GM23338 (cell line): ENCODE measurements around the gene AQP4. TPM values are rescaled to one million over a fixed set of nuclear protein-coding genes. Genes with fewer than 3 reads are reported as not detected.

Experiments used
- ATAC-seq: fragments of 200-7000 bp; cut with Tn5 transposase; 3 replicates; pipeline ENCODE4 v1.9.1; 2020
- DNase-seq: peaks from one replicate; pipeline ENCODE4 v3.0.0-alpha.2; 2015; ENCODE audit warnings: low spot score
- H2AFZ ChIP-seq: fragments of 200-600 bp; sonication (generic); 2 replicates; pipeline ENCODE4 v1.8.0; 2016; ENCODE audit warnings: antibody characterized with exemption, mild to moderate bottlenecking, moderate library complexity
- H3F3A ChIP-seq: fragments of 200-600 bp; sonication (generic); replicated peaks from 2 replicates; pipeline ENCODE4 v1.8.0; 2017; ENCODE audit warnings: antibody characterized with exemption, mixed run types, low read depth
- H3K27ac ChIP-seq: fragments of 200-600 bp; sonication (generic); 2 replicates; pipeline ENCODE4 v1.6.1; 2016; ENCODE audit warnings: low read depth
- H3K27me3 ChIP-seq: fragments of 200-600 bp; sonication (generic); 2 replicates; pipeline ENCODE4 v1.8.0; 2016; ENCODE audit warnings: mild to moderate bottlenecking, mixed run types, moderate library complexity; ENCODE audit not compliant: insufficient read depth
- H3K36me3 ChIP-seq: fragments of 200-600 bp; sonication (generic); 2 replicates; pipeline ENCODE4 v1.8.0; 2016; ENCODE audit warnings: mild to moderate bottlenecking; ENCODE audit not compliant: insufficient read depth
- H3K4me1 ChIP-seq: fragments of 200-600 bp; sonication (generic); 2 replicates; pipeline ENCODE4 v1.8.0; 2016; ENCODE audit warnings: mild to moderate bottlenecking, moderate library complexity; ENCODE audit not compliant: insufficient read depth
- H3K4me2 ChIP-seq: fragments of 200-600 bp; sonication (generic); 2 replicates; pipeline ENCODE4 v1.7.1; 2017; ENCODE audit warnings: mixed run types
- H3K4me3 ChIP-seq: fragments of 200-600 bp; sonication (generic); 2 replicates; pipeline ENCODE4 v1.6.1; 2016; ENCODE audit warnings: mixed run types
- H3K79me2 ChIP-seq: fragments of 200-600 bp; sonication (generic); replicated peaks from 2 replicates; pipeline ENCODE4 v1.8.0; 2017; ENCODE audit warnings: mild to moderate bottlenecking; ENCODE audit not compliant: insufficient read depth
- H3K9me2 ChIP-seq: fragments of 200-600 bp; sonication (generic); 2 replicates; pipeline ENCODE4 v1.8.0; 2017; ENCODE audit not compliant: insufficient read depth
- H4K20me1 ChIP-seq: fragments of 200-600 bp; sonication (generic); replicated peaks from 2 replicates; pipeline ENCODE4 v1.8.0; 2017; ENCODE audit warnings: mild to moderate bottlenecking; ENCODE audit not compliant: insufficient read depth
- H3K27ac Mint-ChIP-seq: 2 replicates; pipeline ENCODE4 v1.8.0; 2020; ENCODE audit warnings: inconsistent platforms, mild to moderate bottlenecking, moderate library complexity, mixed read lengths
- H3K27me3 Mint-ChIP-seq: 3 replicates; pipeline ENCODE4 v1.8.0; 2022; ENCODE audit warnings: low read depth, mild to moderate bottlenecking, moderate library complexity, mixed read lengths, inconsistent platforms; ENCODE audit not compliant: insufficient read depth, poor library complexity
- H3K36me3 Mint-ChIP-seq: 3 replicates; pipeline ENCODE4 v1.8.0; 2021; ENCODE audit warnings: low read depth, mild to moderate bottlenecking, inconsistent platforms, moderate library complexity, mixed read lengths
- H3K4me1 Mint-ChIP-seq: 3 replicates; pipeline ENCODE4 v1.8.0; 2020; ENCODE audit warnings: mild to moderate bottlenecking, inconsistent platforms, mixed read lengths
- H3K4me3 Mint-ChIP-seq: 3 replicates; pipeline ENCODE4 v1.8.0; 2021; ENCODE audit warnings: moderate library complexity, mild to moderate bottlenecking, inconsistent platforms, mixed read lengths
- H3K9me3 Mint-ChIP-seq: 3 replicates; pipeline ENCODE4 v1.8.0; 2020; ENCODE audit warnings: moderate library complexity, mild to moderate bottlenecking, inconsistent platforms, mixed read lengths
- EZH2 ChIP-seq: fragments of 200-600 bp; sonication (generic); IDR thresholded peaks from one replicate; pipeline ENCODE4 v1.8.0; 2017; ENCODE audit warnings: antibody characterized with exemption, mild to moderate bottlenecking, low read depth; ENCODE audit not compliant: unreplicated experiment
- EZH2phosphoT487 ChIP-seq: fragments of 200-600 bp; sonication (generic); IDR thresholded peaks from one replicate; pipeline ENCODE4 v1.8.1; 2018; ENCODE audit warnings: antibody characterized with exemption; ENCODE audit not compliant: unreplicated experiment
- JUNB ChIP-seq: IDR thresholded peaks from one replicate; pipeline ENCODE4 v1.6.1; 2016; ENCODE audit warnings: antibody characterized with exemption; ENCODE audit not compliant: unreplicated experiment
- NANOG ChIP-seq: IDR thresholded peaks from 2 replicates; pipeline ENCODE4 v1.6.1; 2016; ENCODE audit warnings: antibody characterized with exemption, borderline replicate concordance
- POLR2AphosphoS5 ChIP-seq: IDR thresholded peaks from 2 replicates; pipeline ENCODE4 v1.6.1; 2016; ENCODE audit warnings: antibody characterized with exemption, low read depth
- STAT1 ChIP-seq: IDR thresholded peaks from one replicate; pipeline ENCODE4 v1.6.1; 2016; ENCODE audit warnings: antibody characterized with exemption; ENCODE audit not compliant: unreplicated experiment
- ZNF114 ChIP-seq: fragments of 250-450 bp; sonication (Bioruptor Pico); IDR thresholded peaks from 2 replicates; pipeline ENCODE4 v1.5.0; 2020; ENCODE audit warnings: mild to moderate bottlenecking, moderate library complexity
- ZNF331 ChIP-seq: fragments of 250-450 bp; sonication (Bioruptor Pico); IDR thresholded peaks from 2 replicates; pipeline ENCODE4 v1.5.0; 2020; ENCODE audit warnings: low read depth, mild to moderate bottlenecking, moderate library complexity
- polyA plus RNA-seq: library from polyadenylated mRNA; unstranded; fragments of >200 nt; fragmentation: Nextera tagmentation; extraction: Ambion mirVana; gene quantifications from 2 replicates; pipeline ENCODE4 v1.2.1, GENCODE V29; 2016
- total RNA-seq: library from RNA; depleted of rRNA; stranded (reverse); fragments of >200 nt; shearing (Covaris generic); gene quantifications from 2 replicates; pipeline ENCODE4 v1.2.3, GENCODE V29; 2014
- TF ChIP-seq, protein P1 (sequence below): IDR thresholded peaks from one replicate; pipeline ENCODE4 v1.6.1; 2018; ENCODE audit warnings: antibody characterized with exemption; ENCODE audit not compliant: unreplicated experiment
- TF ChIP-seq, protein P2 (sequence below): IDR thresholded peaks from 2 replicates; pipeline ENCODE4 v1.6.1; 2016; ENCODE audit warnings: antibody characterized with exemption
- TF ChIP-seq, protein P3 (sequence below), 2 experiments: fragments of 200-600 bp in 1 of 2; sonication (generic) in 1 of 2; conservative IDR thresholded peaks; 2 replicates each; pipeline versions ENCODE4 v1.5.1 to v1.6.1; 2016 to 2017; ENCODE audit warnings: antibody characterized with exemption in 2 of 2, low read depth in 2 of 2, mild to moderate bottlenecking in 2 of 2, moderate library complexity in 1 of 2

The AQP4 gene
- total and polyA plus RNA-seq, 2 experiments from 2014 or later: 1.1 to 3.8 TPM

DNA sequence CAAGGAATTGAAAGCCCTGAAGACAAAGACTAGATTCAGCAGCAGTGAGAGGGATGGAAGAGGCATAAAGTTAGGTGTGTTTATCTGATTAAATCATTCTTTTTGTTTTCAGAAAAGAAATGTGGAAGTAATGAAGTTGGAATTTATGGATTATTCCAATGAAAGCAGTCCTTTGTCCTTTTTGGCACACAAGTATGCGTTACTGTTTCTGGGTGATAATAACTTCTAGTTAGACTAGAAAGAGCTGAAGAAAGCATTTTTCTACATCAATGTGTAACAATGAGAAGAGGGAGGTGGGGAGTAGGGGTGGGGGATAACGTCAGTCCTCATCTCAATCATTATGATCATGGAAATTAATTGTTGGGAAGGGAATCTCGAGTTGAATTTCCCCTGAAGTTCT is 53.0 kb downstream of the AQP4 start (continued):
- TF ChIP-seq, protein P1, sequence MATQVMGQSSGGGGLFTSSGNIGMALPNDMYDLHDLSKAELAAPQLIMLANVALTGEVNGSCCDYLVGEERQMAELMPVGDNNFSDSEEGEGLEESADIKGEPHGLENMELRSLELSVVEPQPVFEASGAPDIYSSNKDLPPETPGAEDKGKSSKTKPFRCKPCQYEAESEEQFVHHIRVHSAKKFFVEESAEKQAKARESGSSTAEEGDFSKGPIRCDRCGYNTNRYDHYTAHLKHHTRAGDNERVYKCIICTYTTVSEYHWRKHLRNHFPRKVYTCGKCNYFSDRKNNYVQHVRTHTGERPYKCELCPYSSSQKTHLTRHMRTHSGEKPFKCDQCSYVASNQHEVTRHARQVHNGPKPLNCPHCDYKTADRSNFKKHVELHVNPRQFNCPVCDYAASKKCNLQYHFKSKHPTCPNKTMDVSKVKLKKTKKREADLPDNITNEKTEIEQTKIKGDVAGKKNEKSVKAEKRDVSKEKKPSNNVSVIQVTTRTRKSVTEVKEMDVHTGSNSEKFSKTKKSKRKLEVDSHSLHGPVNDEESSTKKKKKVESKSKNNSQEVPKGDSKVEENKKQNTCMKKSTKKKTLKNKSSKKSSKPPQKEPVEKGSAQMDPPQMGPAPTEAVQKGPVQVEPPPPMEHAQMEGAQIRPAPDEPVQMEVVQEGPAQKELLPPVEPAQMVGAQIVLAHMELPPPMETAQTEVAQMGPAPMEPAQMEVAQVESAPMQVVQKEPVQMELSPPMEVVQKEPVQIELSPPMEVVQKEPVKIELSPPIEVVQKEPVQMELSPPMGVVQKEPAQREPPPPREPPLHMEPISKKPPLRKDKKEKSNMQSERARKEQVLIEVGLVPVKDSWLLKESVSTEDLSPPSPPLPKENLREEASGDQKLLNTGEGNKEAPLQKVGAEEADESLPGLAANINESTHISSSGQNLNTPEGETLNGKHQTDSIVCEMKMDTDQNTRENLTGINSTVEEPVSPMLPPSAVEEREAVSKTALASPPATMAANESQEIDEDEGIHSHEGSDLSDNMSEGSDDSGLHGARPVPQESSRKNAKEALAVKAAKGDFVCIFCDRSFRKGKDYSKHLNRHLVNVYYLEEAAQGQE: no peak
- TF ChIP-seq, protein P2, sequence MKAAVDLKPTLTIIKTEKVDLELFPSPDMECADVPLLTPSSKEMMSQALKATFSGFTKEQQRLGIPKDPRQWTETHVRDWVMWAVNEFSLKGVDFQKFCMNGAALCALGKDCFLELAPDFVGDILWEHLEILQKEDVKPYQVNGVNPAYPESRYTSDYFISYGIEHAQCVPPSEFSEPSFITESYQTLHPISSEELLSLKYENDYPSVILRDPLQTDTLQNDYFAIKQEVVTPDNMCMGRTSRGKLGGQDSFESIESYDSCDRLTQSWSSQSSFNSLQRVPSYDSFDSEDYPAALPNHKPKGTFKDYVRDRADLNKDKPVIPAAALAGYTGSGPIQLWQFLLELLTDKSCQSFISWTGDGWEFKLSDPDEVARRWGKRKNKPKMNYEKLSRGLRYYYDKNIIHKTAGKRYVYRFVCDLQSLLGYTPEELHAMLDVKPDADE: no peak

DNA sequence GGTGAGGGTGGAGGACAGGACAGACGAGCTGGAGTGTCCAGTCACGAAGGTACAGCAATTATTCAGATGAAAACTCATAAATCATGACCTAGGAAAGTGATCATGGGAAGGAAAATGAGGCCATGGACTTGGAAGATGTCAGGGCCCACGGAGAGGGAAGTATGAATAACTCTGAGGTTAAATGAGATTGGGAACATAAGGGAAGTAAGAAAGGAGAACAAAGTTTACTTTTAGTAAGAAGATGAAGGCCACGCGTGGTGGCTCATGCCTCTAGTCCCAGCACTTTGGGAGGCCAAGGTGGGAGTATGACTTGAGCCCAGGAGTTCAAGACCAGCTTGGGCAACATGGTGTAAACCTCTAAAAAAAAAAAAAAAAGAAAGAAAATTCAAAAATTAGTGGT is 56.2 kb downstream of the AQP4 start:
- no peak for ATAC-seq
- no peak overlapping the region for H3K4me3 Mint-ChIP-seq
- TF ChIP-seq STAT1 (no peak), ZNF114 (no peak), JUNB (no peak), EZH2phosphoT487 (no peak), POLR2AphosphoS5 (no peak), ZNF331 (CRISPR knock-in tag) (no peak), EZH2 (no peak), NANOG (no peak)
- TF ChIP-seq, protein P2: no peak
- TF ChIP-seq, protein P3, sequence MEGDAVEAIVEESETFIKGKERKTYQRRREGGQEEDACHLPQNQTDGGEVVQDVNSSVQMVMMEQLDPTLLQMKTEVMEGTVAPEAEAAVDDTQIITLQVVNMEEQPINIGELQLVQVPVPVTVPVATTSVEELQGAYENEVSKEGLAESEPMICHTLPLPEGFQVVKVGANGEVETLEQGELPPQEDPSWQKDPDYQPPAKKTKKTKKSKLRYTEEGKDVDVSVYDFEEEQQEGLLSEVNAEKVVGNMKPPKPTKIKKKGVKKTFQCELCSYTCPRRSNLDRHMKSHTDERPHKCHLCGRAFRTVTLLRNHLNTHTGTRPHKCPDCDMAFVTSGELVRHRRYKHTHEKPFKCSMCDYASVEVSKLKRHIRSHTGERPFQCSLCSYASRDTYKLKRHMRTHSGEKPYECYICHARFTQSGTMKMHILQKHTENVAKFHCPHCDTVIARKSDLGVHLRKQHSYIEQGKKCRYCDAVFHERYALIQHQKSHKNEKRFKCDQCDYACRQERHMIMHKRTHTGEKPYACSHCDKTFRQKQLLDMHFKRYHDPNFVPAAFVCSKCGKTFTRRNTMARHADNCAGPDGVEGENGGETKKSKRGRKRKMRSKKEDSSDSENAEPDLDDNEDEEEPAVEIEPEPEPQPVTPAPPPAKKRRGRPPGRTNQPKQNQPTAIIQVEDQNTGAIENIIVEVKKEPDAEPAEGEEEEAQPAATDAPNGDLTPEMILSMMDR (conservative IDR thresholded peaks at IDR 0.05; ENCODE audit: low read depth in 2 of 2): no peak
- TF ChIP-seq, protein P1: no peak

More for the DNA sequence above, 56.2 kb downstream of the AQP4 start:
- DNase-seq: no peak
- Histone ChIP-seq H3K4me3 (no peak overlapping the region), H3K4me1 (no peaks in the 10 kb centered on the region), H2AFZ (no peak overlapping the region), H3K27ac (no peak overlapping the region), H3K27me3 (no peaks in the 10 kb centered on the region), H4K20me1 (no peaks in the 10 kb centered on the region), H3K79me2 (no peaks in the 10 kb centered on the region), H3F3A (no peaks in the 10 kb centered on the region), H3K36me3 (no peaks in the 10 kb centered on the region), H3K4me2 (no peak overlapping the region), H3K9me2 (peaks cover 6% of the 10 kb centered on the region; the same call in 1 of the 2 replicates)
- Mint-ChIP-seq H3K27me3 (no peaks in the 10 kb centered on the region), H3K4me1 (peaks cover 4% of the 10 kb centered on the region; the same call in 2 of the 3 replicates), H3K27ac (no peak overlapping the region), H3K9me3 (no peaks in the 10 kb centered on the region; the same call in 2 of the 3 replicates), H3K36me3 (no peaks in the 10 kb centered on the region; the same call in 2 of the 3 replicates)
